Adipocyte (in vitro differentiated cells): ENCODE measurements around the gene LRBA.
"Not testable (repeated sequence)": the region's sequence is repeated elsewhere in the genome, so short reads cannot be mapped to it uniquely, and the experiment has no call there.

Experiments used
- DNase-seq: peaks from one replicate; pipeline ENCODE4 v3.0.0-alpha.2; 2015; ENCODE audit warnings: low read depth
- H3K27me3 ChIP-seq: replicated peaks from 2 replicates; pipeline ENCODE4 v1.7.0; 2013; ENCODE audit warnings: mild to moderate bottlenecking, low read length, moderate library complexity; ENCODE audit not compliant: control insufficient read depth, insufficient read depth
- H3K36me3 ChIP-seq: 2 replicates; pipeline ENCODE4 v1.7.0; 2013; ENCODE audit warnings: low read length, mild to moderate bottlenecking, moderate library complexity; ENCODE audit not compliant: control insufficient read depth, insufficient read depth, severe bottlenecking
- H3K4me1 ChIP-seq: 2 replicates; pipeline ENCODE4 v1.7.0; 2013; ENCODE audit warnings: mild to moderate bottlenecking, low read length, moderate library complexity; ENCODE audit not compliant: control insufficient read depth, insufficient read depth
- H3K4me3 ChIP-seq: 2 replicates; pipeline ENCODE4 v1.7.0; 2013; ENCODE audit warnings: mild to moderate bottlenecking, low read length, moderate library complexity
- H3K9ac ChIP-seq: 2 replicates; pipeline ENCODE4 v1.7.0; 2013; ENCODE audit warnings: mild to moderate bottlenecking, low read length, moderate library complexity
- H3K9me3 ChIP-seq: 2 replicates; pipeline ENCODE4 v1.7.0; 2013; ENCODE audit warnings: mild to moderate bottlenecking, low read length, moderate library complexity; ENCODE audit not compliant: control insufficient read depth

LRBA gene

DNA sequence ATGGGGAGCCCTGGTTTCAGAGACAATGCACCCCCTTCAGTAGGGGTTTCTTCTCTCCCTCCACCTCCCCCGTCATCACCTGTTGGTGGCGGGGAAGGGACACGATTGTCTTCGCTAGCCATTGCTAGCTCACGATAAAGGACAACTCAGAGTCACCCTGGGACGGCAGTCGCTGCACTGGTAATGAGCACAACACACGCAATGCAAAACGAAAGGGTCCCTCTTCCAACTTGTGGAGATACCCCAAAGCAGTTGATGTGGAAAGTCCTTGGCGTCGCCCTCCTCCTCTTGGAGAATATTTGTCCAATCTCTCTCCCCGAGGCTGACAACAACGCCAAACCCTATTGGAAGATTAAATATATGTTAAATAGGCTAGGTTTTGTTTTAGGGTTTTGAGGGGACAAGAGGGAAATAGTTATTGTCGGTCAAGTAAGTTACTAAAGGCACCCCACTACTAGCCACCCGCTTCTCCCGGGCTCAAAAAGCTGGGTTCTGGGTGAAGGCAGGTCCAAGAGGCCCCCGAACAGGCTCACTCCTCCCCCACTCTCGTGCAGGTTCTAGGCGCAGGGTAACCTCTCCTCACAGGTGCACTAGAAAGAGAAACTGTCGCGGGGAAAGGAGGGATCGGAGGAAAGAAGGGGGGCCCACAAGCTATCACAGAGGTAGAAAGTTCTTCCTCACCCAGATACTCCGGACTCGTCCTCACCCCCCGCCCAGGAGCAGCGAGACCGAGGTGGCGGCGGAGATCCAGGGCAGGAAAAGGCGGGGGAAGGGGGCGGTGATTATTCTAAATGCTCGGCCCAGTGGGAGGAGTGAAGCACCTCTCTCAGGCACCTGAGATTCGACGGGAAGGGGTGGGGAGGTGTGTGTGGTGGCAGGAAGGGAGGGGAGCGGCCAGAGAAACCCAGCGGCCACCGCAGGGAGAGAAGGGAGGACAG lies at the start of gene LRBA:
Gene LRBA, minus strand, starts transcription at position 764 of the 938 bp plus-strand sequence. Its CDS starts 642 bp downstream, at position 122.
- H3K27me3 ChIP-seq = no peaks in the 10 kb centered on the region

GRCh38 chr4:151063143-151063542 lies 48.1 kb upstream of the LRBA start:
- not testable (repeated sequence) for H3K4me3 ChIP-seq, DNase-seq, H3K36me3 ChIP-seq, H3K27me3 ChIP-seq, H3K4me1 ChIP-seq, H3K9ac ChIP-seq, H3K9me3 ChIP-seq

More for the DNA sequence above, at the start of gene LRBA:
- H3K9me3 ChIP-seq = no peaks in the 10 kb centered on the region
- H3K36me3 ChIP-seq = no peaks in the 10 kb centered on the region
- peak within 1 kb of the TSS; percentile 93 for H3K9ac ChIP-seq
- peaks cover 5% of the 10 kb centered on the region for H3K4me1 ChIP-seq
- peak; percentile 76 for DNase-seq
- peak within 1 kb of the TSS; percentile 97 for H3K4me3 ChIP-seq

DNA sequence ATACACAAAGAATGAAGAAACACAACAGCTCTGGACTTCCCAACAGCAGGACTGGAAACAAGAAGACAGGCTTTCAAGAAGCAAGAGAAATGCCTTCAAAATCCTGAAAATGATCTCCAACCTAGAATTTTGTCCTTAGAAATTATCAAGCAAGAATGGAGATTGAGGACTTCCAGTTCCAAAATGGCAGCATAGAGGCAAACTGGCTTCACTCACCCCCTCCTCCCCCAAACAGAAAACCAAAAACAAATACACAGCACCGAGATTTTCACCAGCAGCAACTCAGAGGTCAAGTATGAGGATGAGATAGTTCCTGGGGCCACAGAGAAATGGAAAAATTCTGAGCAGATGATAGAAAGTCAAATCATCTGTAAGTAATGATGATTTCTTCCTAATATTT lies 40.5 kb upstream of the LRBA start:
- no peak overlapping the region for H3K4me3 ChIP-seq
- H3K9ac ChIP-seq = no peak overlapping the region
- H3K36me3 ChIP-seq = no peaks in the 10 kb centered on the region
- no peaks in the 10 kb centered on the region for H3K4me1 ChIP-seq
- no peaks in the 10 kb centered on the region for H3K9me3 ChIP-seq
- H3K27me3 ChIP-seq = no peaks in the 10 kb centered on the region
- DNase-seq = no peak

DNA sequence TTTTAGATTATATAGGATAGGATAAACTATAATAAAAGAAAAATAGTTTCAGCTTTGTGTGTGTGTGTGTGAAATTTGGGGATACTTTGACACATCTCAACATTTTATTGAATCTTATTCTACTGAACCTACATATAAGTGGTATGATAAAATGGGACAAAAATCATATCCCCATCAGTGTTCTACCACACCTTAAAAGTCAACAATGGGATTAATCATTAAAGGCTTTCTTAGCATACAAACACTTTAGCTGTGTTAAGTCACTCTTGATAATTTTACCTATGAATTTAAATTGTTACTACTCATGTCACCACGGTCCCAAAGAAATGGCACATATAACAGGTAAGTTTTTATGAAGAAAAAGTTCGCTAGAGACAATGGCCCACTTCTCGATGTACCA lies 37.7 kb upstream of the LRBA start:
- H3K36me3 ChIP-seq = no peaks in the 10 kb centered on the region
- no peaks in the 10 kb centered on the region for H3K27me3 ChIP-seq
- no peaks in the 10 kb centered on the region for H3K9me3 ChIP-seq
- DNase-seq = no peak
- no peaks in the 10 kb centered on the region for H3K4me1 ChIP-seq
- H3K9ac ChIP-seq = no peak overlapping the region
- H3K4me3 ChIP-seq = no peak overlapping the region

- Histone ChIP-seq H3K4me1 (no peaks in the 10 kb centered on the region), H3K36me3 (no peaks in the 10 kb centered on the region), H3K27me3 (no peaks in the 10 kb centered on the region), H3K4me3 (no peak overlapping the region), H3K9ac (no peak overlapping the region), H3K9me3 (no peaks in the 10 kb centered on the region)
- DNase-seq = no peak
Measured at GRCh38 chr4:151049430-151049884, 34.4 kb upstream of the LRBA start.

DNA sequence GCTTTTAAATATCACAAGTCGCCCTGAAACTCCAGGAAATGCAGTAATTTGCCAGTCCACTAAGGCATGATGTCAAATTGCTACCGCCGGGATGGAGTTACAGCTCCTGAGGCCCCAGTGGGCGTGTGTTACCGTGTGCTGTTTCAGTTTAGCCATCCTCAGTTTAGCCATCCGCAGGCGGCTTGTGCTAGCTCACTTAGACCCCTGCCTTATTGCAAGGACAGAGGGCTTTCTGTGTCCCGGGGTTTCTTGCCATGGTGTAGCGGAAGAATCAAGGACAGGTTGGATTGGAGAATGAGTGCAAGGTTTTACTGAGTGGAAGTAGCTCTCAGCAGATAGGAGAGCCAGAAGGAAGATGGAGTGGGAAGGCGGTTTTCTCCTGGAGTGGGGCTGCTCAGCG lies 33.8 kb upstream of the LRBA start:
- Histone ChIP-seq H3K4me1 (no peaks in the 10 kb centered on the region), H3K4me3 (no peak overlapping the region), H3K27me3 (no peaks in the 10 kb centered on the region), H3K36me3 (no peaks in the 10 kb centered on the region), H3K9ac (no peak overlapping the region), H3K9me3 (no peaks in the 10 kb centered on the region)
- DNase-seq = no peak

DNA sequence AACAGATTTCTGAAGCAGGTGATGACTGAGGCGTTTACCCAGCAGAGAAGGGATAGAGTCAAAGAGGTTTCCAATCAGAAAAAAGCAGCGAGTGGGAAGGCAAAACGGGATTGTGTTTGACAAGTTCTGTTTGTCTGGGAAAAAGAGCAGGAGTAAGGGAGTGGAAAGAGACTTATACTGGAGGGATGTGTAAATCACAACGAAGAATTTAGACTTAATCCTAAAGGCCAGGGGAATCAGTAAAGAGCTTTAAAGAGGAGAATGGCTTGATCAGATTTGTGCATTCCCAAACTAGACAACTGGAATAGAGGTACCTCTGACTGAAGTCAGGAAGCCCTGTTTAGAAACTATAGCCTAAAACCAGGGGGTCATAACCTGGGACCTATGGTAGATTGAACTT lies 31.5 kb upstream of the LRBA start:
- H3K4me1 ChIP-seq = no peaks in the 10 kb centered on the region
- H3K27me3 ChIP-seq = no peaks in the 10 kb centered on the region
- DNase-seq = no peak
- no peaks in the 10 kb centered on the region for H3K36me3 ChIP-seq
- no peaks in the 10 kb centered on the region for H3K9me3 ChIP-seq
- no peak overlapping the region for H3K9ac ChIP-seq
- H3K4me3 ChIP-seq = no peak overlapping the region

DNA sequence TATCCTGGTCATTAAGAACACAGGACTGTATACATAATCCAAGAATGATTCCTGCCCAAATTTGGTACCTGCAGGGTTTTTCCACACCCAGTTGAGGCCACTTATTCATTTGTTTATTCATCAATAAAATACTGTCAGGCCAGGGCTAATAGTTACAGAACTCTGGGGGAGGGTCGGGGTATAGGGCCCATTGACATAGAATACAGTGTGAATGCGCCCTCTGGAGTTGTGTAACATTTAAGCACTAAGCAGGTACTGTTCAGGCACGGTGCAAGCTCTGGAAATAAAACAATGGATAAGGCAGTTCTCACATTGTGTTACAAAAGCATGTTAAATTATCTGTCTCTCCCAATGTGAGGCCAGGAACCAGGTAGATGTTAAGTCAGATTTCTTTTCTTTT lies 30.8 kb upstream of the LRBA start:
- H3K4me3 ChIP-seq = no peak overlapping the region
- H3K27me3 ChIP-seq = no peaks in the 10 kb centered on the region
- no peaks in the 10 kb centered on the region for H3K4me1 ChIP-seq
- H3K9ac ChIP-seq = no peak overlapping the region
- no peaks in the 10 kb centered on the region for H3K36me3 ChIP-seq
- H3K9me3 ChIP-seq = no peaks in the 10 kb centered on the region
- no peak for DNase-seq

DNA sequence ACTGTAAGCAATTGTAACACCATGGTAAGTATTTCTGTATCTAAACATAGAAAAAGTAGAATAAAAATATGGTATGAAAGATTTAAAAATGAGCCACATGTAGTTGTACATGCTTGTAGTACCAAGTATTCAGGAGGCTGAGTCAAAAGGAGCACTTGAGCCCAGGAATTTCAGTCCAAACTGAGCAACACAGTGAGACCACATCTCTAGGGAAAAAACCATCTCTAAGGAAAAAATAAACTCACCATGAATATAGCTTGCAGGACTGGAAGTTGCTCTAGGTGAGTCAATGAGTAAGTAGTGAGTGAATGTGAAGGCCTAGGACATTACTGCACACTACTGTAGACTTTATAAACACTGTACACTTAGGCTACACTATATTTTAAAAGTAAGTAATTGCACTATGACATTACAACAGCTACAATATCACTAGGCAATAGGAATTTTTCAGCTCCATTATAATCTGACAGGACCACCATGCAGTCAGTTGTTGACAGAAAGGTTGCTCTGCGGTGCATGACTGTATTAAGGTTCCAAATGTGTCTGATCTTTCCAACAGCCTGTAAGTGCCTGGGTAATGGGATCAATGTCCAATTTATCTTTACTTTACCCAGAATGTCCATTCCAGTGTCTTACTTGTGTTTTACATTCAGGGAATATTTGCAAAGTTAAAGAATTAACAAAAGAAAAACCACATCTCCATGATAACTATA lies 28.9 kb upstream of the LRBA start:
- no peak overlapping the region for H3K9ac ChIP-seq
- H3K9me3 ChIP-seq = no peaks in the 10 kb centered on the region
- H3K4me3 ChIP-seq = no peak overlapping the region
- no peaks in the 10 kb centered on the region for H3K36me3 ChIP-seq
- no peaks in the 10 kb centered on the region for H3K4me1 ChIP-seq
- no peak for DNase-seq
- no peaks in the 10 kb centered on the region for H3K27me3 ChIP-seq

GRCh38 chr4:151039733-151040132 lies 24.6 kb upstream of the LRBA start:
- no peak overlapping the region for H3K4me3 ChIP-seq
- no peaks in the 10 kb centered on the region for H3K9me3 ChIP-seq
- no peak overlapping the region for H3K9ac ChIP-seq
- no peak for DNase-seq
- H3K36me3 ChIP-seq = no peaks in the 10 kb centered on the region
- no peaks in the 10 kb centered on the region for H3K4me1 ChIP-seq
- no peaks in the 10 kb centered on the region for H3K27me3 ChIP-seq

GRCh38 chr4:151038452-151039157 lies 23.5 kb upstream of the LRBA start:
- no peaks in the 10 kb centered on the region for H3K4me1 ChIP-seq
- H3K9me3 ChIP-seq = no peaks in the 10 kb centered on the region
- H3K9ac ChIP-seq = no peak overlapping the region
- no peak for DNase-seq
- no peak overlapping the region for H3K4me3 ChIP-seq
- no peaks in the 10 kb centered on the region for H3K36me3 ChIP-seq
- H3K27me3 ChIP-seq = no peaks in the 10 kb centered on the region
